Esophagus mucosa (tissue), 1 donor: ENCODE results near the gene PCP2. TPM values are rescaled to one million over a fixed set of nuclear protein-coding genes. Genes with fewer than 3 reads are reported as not detected.

Experiments used
- ATAC-seq: fragments of 200-7000 bp; cut with Tn5 transposase; one replicate; pipeline ENCODE4 v1.9.1; 2020
- total RNA-seq: library from RNA; stranded (reverse); gene quantifications from one replicate; pipeline ENCODE4 v1.2.4, GENCODE V29; 2023
- donor health status: DM: yes; HTN: yes; CAD: no.

PCP2 gene
- total RNA-seq, 1 donor from 2014 or later = not detected

GRCh38 chr19:7638802-7639465 lies 5.4 kb upstream of the PCP2 start:
- ATAC-seq = no peak

DNA sequence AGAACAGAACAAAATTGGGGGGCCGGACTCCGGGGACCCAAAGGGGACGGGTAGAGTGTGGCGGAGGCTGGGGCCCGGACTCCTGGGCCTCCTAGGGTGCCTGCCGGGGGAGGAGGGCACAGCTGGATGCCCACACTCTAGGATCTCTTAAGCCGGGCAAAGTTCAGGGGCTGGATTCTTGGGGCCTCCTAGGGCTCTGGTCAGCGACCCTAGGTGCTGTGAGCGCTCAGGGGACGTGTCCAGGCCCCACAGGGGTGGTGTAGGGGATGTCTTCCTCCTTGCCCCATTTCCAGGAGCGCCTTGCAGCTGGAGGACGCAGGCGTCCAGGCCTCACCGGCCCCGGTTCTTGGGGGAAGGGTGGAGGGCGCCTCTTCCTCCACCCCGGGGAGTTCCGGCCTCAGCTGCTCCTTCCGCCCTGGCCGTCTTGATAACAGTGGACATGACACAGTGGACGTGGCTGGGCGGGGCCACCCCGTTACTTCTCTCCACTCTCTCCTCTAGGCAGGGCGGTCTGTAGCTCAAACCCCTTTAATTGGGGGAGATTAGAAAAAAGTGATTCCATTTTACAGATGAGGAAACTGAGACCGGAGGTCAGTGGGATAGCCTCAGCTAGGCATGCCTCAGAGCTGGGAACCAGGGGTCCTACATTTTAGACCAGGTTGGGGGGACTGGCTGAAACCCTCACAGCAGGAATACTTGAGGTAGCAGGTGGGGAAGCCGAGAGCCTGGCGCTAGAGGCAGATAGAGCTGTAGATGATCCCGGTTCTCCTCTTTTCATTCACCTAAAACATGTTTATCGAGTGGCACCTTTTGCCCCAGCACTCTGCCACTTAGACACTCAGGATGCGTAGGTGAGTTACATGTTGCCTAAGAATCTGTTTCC lies 4.1 kb upstream of the PCP2 start:
- ATAC-seq = peak; percentile 32

DNA sequence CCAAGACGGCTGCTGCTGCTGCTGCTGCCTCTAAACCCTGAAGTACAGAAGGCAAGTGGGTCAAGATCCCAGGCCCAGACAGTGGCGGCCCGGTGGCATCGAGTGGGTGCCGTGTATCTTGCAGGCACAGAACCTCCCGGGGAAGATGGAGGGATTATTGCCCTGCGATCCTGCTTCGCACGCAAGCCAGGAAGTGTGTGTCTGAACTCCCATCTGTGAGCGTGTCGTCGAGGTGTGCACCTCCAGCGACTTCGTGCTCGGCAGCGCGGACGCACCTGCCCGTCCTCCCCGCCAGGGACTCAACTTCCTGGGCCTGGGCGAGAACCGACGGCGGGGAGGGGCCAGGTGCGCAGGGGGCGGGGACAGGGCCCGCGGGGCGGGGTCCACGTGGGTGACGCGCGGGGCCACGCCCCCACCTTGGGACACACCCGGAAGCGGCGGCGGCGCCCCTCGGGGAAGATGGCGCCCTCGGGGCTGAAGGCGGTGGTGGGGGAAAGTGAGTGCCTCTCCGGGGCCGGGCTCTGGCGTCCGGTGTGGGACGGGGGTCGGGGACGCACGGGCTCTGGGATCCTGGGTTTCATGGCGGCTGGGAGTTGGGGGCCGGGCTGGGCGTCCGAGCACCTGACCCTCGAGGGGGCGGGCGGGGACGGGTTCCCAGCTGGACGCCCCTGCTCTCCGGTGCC lies 3.3 kb upstream of the PCP2 start, which contains the start of gene STXBP2:
STXBP2 (plus strand) TSS at position 420 of the 683 bp plus-strand sequence; CDS start at position 460, 40 bp downstream.
- ATAC-seq = peak; percentile 94

- no peak for ATAC-seq
Observed at GRCh38 chr19:7636317-7636690, 2.8 kb upstream of the PCP2 start.

GRCh38 chr19:7635670-7636069 lies 2.2 kb upstream of the PCP2 start:
- no peak for ATAC-seq

DNA sequence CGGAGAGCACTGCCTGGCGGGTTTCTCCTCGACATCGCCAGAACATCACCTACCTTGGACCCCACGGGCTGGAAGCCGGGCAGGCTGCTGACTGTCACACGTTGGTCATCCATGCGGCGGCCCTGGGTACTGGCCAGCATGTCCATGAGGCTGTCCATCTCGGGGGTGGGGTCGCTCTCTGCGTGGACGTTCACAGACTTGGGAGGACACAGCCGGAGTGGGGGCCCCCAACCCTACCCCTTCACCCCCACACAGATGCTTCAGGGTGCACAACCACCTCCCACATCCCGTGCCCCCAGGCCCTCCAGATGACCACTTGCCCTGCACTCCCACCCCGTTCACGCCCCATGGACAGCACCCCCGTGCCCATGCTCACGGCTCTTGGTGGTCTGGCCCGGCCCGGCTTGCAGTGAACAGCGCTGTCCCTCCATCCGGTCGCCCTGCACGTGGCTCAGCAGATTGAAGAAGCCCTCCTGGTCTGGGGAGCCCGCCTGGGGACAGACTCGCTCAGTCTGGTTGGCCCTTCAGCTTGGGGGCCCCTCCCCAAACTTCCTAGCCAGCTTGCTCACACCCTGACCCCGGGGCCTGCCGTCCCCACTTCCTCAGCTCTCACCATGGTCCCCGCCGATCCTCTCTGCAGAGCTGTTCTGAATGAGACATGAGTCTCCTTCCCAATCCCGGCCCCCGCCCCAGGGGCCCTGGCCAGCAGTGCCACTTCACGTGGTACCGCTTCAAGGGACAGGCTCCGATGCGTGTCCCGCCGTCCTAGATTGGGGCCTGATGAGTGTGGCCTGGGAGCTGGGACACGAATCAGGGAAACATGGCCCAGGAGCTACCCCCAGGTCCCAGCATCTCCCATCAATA lies 947 bp downstream of the PCP2 start:
- no peak for ATAC-seq

- no peak for ATAC-seq
Observed at GRCh38 chr19:7631577-7631976, 1.9 kb downstream of the PCP2 start.

- peak; percentile 94 for ATAC-seq
Observed at GRCh38 chr19:7629347-7630054, 4.0 kb downstream of the PCP2 start, which contains the start of the genes PET100 and XAB2. Gene PET100, plus strand, starts transcription at chr19:7629793. Its CDS starts 41 bp downstream, at chr19:7629834. Gene XAB2, minus strand, starts transcription at chr19:7629545. Its CDS starts 18 bp downstream, at chr19:7629527.

DNA sequence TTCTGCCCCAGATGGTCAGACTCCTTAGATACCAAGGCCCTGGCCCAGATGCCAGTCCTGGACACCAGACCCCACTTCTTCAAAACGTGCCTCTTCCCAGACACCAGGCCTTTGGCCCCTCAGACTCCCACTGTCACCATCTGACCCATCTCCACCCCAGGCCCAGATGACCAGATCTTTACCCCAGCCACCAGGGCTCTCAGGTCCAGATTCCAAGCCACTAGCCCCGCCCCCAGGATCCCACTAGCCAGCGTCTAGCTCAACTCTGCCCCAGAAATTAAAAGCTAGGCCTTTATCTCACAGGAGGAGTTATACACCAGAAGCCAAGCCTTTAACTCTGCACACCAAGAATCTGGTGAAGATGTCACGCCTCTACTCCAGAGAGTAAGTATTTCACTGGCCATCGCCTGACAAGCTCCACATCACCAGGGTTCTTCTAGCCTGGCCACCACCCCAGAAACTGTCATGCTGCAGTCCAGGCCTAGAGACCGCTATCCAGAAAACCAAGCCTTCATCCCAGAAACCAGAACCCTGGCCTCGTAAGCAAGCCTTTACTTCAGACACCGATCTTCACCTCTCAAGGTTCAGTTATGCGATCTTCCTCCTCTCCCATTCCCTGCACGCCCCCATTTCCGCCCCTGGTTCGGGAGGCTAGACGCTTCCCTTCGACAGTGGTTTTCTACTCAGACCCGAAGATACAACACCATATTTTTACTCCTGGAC lies 4.8 kb downstream of the PCP2 start:
- ATAC-seq = no peak

GRCh38 chr19:7627166-7627565 lies 6.4 kb downstream of the PCP2 start:
- no peak for ATAC-seq

- no peak for ATAC-seq
Observed at GRCh38 chr19:7625763-7626372, 7.7 kb downstream of the PCP2 start.

- ATAC-seq = no peak
Observed at GRCh38 chr19:7624810-7625209, 8.7 kb downstream of the PCP2 start.

GRCh38 chr19:7623725-7624603 lies 9.6 kb downstream of the PCP2 start:
- ATAC-seq = no peak

GRCh38 chr19:7622933-7623685 lies 10.4 kb downstream of the PCP2 start:
- ATAC-seq = no peak

- ATAC-seq = no peak
Observed at GRCh38 chr19:7620442-7621412, 12.8 kb downstream of the PCP2 start.

DNA sequence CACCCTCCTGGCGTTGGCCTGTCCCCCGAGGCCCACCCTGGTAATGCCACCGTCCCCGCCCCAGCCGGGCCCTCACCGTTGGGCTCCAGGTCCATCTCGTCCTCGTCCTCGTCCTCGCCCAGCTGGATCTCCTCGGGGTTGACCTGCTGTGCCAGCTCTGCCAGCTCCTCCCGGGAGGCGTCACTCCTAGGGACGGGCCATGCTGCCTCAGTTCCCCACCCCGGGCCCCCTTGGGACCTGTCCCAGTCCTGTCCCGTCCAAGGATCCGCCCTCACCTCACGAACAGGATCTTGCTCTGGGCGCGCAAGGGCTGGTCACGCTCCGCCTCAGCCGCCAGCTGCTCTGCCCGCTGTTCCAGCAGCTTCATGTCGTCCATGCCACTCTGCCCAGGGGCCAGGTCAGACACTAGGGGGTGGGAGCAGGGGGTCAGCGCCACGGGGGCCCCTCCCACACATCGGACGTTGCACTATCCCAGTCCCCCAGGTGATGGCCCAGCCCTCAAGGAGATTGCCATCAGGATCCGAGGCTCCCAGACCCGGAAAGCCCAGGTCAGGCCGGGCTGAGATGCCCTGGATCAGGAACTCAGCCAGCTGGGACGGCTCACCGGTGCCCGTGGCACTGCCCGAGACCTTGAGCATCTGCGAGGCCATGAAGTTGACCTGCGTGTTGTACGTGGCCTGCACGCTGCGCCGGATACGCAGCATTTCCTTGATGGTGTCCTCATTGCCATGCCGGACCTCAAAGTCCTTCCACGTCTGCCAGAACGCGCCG lies 13.7 kb downstream of the PCP2 start:
- peak; percentile 75 for ATAC-seq
